ENCODE measurements around the gene RCN2.
"Not testable (repeated sequence)": the region's sequence is repeated elsewhere in the genome, so short reads cannot be mapped to it uniquely, and the experiment has no call there.

RCN2 gene

DNA sequence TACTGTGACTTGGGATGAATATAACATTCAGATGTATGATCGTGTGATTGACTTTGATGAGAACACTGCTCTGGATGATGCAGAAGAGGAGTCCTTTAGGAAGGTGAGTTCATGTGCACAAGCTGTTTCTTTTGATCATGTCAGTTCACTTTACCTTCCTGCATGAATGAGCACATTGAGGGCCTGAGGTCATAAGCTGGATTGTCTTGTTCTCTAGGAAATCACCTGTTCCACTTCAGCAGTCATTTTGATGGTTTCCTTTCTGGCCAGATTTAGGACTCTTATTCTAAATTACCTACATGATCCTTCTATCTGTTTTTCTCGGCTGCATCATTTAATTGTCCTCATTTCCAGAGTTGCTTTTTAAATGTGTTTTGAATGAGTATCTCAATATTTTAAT lies 4.1 kb downstream of the RCN2 start:
- no peak for DNase-seq

- DNase-seq = no peak
Measured at GRCh38 chr15:76936671-76937070, 5.1 kb downstream of the RCN2 start.

DNA sequence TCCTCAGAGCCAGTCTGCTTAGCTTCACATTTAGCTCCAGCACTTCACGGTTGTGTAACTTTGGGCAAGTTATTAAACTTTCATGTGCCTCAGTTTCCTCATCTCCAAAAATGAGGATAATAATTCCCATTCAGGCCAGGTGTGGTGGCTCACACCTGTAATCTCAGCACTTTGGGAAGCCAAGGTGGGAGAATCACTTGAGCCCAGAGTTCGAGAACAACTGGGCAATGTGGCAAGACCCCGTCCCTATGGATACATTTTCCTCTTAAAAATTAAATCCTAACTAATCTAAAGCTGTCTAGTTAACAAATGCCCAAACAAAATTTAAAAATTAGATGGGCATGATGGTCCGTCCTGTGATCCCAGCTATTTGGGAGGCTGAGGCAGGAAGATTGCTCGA lies 7.2 kb downstream of the RCN2 start:
- no peak for DNase-seq

- no peak for DNase-seq
Measured at GRCh38 chr15:76939715-76940114, 8.2 kb downstream of the RCN2 start.

DNA sequence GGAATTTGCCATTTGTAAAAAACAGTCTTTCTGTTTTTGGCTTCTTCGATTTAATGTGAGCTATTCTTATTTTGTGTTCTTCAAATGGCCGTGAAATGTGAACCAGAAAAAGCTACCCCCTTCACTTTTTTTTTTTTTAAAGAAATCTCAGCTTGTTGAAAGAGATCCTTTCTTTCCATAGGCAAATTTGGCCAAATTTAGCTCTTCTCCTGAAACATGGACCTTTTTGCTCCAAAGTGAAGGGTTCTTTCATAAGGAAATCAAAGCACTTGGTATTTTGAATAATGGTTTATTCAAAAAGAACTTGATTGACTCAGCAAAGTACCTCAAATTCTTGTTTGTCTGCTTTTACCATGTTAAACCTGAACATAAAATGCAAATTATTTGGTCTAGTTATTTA lies 10.1 kb downstream of the RCN2 start:
- DNase-seq = no peak

- no peak for DNase-seq
Measured at GRCh38 chr15:76942331-76942730, 10.8 kb downstream of the RCN2 start.

GRCh38 chr15:76945494-76946093 lies 14.0 kb downstream of the RCN2 start:
- no peak for DNase-seq

- no peak for DNase-seq
Measured at GRCh38 chr15:76947454-76947853, 15.9 kb downstream of the RCN2 start.

DNA sequence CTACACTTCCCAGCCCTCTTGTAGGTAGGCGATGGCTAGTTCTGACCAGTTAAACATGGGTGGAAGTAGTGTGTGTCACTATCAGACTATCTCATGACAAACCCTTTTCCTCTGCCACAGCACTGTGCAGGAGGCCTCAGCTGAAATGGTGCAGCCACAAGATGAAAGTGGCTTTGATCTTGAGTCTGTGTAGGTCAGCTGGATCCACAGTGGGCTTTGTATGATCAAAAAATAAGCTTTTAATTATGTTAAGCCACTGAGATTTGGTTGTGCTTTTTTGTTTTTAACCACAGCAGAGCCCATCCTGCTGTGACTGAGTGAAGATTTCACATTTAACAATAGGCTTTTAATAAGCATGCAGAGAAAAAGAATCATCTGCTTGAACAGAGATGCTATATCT lies 19.7 kb downstream of the RCN2 start:
- no peak for DNase-seq

DNA sequence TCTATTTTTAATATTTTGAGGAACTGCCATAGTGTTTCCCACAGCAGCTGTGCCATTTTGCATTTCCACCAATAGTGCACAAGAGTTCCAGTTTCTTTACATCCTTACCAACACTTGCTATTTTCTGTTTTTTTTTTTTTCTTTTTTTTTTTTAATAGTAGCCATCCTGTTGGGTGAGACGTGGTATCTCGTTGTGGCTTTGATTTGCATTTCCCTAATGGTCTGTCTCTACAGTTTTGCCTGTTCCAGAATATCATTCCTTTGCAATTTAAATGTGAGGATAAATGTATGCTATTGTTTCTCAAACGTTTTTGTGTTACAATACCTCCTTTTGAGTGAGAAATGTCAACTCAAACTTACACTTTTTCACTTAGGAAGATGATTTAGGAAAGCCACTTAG lies 22.4 kb downstream of the RCN2 start:
- no peak for DNase-seq

- no peak for DNase-seq
Measured at GRCh38 chr15:76954744-76955143, 23.2 kb downstream of the RCN2 start.

DNA sequence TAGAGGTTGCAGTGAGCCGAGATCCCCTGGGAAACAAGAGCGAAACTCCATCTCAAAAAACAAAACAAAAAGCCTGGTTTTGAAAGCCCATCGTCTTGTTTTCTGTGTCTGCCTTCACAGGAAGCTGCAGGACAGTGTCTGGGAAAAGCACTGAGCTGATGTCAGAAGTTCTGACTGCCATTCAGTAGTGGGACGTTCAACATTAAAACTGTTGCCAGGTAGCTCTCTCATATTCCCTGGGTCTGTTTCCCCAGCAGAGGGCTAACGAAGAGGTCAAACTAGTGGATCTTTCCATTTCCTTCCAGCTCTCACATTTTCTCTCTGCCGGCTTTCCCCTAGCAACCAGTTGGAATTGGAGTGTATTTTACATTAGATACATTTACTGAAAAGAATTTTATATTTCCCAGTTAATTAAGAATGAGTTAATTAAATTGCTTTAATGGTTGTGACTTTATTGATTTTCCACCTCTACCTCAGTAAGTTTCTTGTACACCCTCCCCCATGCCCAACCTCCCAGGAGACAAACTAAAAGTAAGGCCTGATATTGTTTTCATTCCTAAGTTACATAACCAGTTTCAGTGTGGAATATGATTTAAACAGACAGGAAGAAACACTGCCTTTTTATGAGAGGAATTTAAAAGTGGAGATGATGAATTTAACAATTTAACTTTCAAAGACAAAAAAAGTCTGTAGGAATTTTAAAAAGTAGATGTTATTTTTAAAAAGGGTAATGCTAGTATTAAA lies 29.9 kb downstream of the RCN2 start:
- DNase-seq = no peak

- no peak for DNase-seq
Measured at GRCh38 chr15:76962337-76963013, 30.9 kb downstream of the RCN2 start.

DNA sequence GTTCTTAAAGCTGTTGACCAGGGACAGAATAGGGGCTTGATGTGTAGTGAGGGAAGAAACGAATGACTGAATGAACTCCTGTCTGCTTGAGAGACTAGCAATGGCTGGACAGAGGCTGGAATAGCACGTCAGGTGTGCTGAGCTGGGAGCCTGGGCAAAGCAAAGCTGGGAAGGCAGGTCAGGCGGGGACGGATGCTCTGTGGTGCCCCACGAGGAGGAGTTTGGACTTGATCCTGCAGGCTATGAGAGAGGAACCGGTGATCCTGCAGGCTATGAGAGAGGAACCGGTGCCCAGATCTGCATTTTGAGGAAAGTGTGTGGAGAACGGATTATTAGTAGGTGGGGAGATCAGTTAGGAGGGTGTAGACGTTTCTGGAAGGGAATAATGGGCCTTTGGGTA lies 32.0 kb downstream of the RCN2 start:
- DNase-seq = no peak

DNA sequence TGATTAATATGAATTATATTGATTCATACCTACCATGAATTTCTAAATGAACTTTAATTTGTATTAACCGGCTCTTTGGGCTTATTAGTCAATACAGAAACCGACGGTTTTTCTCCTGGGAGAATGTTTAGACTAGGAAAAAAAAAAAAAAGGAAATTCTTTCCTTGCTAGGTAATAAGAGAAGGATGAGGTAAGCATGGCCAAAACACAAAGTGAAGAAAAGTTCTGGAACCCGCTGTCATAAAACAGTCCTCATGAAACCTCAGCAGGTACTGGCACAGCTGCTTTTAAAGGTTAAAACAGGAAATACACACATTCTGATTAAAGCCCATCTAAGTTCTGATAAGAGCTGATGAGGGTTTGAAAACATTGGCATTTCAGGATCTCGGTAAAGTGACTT lies 32.6 kb downstream of the RCN2 start:
- no peak for DNase-seq

- DNase-seq = not testable (repeated sequence)
Measured at GRCh38 chr15:76966051-76966450, 34.5 kb downstream of the RCN2 start.

GRCh38 chr15:76967067-76967466 lies 35.5 kb downstream of the RCN2 start:
- no peak for DNase-seq

DNA sequence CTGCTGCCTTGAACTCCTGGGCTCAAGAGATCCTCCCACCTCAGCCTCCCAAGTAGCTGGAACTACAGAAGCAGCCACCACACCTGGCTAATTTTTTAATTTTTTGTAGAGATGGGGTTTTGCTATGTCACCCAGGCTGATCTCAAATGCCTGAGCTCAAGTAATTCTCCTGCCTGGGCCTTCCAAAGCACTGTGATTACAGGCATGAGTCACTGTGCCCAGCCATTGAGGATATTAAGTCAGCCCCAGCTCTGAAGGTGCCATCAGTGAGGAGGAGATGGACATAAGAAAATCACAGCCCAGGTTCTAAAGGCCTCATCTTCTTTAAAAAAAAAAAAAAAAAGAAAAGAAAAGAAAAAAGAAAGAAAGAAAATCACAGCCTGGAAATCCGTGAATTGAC lies 36.8 kb downstream of the RCN2 start:
- no peak for DNase-seq

GRCh38 chr15:76972389-76973361 lies 41.1 kb downstream of the RCN2 start:
- no peak for DNase-seq

- DNase-seq = peak in 1 of 2 experiments; percentile 22
Measured at GRCh38 chr15:76973362-76973743, 41.8 kb downstream of the RCN2 start.

DNA sequence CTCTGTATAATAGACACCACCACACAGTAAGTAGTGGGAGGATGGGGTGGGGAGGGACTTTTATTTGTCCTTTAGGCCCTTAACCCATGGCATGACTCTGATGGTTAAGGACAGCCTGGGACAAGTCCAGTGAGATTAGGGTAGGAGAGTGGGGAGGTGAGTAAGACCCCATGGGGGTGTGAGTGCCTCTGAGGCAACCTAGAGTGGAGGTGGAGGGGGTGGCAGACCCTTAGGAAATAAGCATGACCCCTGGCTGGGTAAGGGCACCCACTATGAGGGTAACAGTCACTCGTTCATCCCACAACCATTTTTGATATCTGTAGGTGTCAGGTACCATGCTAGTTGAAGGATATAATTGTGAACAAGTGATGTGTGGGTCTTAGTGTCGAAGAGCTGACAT lies 42.4 kb downstream of the RCN2 start:
- no peak for DNase-seq

DNA sequence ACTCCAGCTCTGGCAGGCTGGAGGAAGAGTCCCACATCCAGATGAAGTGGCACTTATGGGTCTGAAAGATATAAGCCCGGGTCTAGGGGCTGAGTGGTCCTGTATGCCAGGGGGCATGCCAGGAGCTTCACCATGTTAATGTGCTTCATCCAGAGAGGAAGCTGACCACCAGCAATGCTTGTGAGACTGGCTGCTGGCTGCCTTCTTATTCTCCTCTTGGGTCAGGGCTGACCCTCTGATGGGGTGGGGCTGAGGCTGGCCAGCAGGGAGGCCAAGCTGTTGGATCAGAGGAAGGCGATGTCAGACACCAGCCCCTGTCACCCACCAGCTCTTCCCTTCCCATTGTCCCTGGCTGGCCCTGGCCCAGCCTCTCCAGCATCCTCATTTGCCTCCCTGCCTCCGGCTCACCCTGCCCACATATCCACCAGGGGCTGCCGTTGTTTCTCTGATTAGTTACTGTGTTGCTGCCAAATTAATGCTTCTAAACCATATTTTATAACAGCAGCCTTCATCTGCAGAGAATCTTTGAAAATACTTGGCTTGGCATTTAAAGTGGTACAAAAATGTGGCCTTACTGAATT lies 43.0 kb downstream of the RCN2 start:
- DNase-seq = no peak

DNA sequence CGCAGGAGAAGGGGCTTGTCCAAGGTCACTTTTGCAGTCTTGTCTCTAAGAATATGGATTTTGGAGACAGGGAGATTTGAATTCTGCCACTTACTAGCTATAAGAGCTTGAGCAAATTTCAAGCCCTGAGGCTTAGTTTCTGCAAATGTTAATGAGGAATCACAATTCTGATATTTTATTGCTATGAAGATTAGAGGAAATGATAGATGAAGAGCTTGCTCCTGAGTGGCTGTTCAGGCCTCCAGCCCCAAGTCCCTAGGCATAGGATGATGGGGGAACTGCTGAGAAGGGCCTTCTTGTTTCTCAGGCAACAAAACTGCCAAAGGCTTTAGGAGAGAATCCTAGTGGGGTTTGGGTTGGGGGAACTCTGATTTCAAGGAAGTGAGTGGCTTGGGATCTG lies 44.6 kb downstream of the RCN2 start:
- DNase-seq = no peak

All from SHP77 (cell line).